Measurements from ENCODE around the gene PDE6C.

DNA sequence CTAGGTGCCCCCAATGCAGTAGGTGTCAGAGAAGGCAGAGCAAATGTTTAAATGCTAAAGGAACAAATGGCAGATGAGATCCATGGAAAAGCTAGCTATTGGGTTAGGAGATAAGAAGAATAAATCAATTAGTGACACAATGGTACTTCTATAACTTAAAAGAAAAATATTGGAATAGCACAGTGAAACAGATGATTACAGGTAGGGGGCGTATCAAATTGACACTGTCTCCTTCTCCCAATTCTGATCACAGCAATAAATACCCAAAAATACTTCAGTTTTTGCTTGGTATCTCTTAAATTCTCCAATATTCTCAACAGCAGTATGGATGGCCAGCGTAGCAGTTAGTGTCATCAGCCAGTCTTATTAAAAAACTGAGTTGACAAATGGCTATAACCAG is 84.9 kb downstream of the PDE6C start:
- TF ChIP-seq, protein P1, sequence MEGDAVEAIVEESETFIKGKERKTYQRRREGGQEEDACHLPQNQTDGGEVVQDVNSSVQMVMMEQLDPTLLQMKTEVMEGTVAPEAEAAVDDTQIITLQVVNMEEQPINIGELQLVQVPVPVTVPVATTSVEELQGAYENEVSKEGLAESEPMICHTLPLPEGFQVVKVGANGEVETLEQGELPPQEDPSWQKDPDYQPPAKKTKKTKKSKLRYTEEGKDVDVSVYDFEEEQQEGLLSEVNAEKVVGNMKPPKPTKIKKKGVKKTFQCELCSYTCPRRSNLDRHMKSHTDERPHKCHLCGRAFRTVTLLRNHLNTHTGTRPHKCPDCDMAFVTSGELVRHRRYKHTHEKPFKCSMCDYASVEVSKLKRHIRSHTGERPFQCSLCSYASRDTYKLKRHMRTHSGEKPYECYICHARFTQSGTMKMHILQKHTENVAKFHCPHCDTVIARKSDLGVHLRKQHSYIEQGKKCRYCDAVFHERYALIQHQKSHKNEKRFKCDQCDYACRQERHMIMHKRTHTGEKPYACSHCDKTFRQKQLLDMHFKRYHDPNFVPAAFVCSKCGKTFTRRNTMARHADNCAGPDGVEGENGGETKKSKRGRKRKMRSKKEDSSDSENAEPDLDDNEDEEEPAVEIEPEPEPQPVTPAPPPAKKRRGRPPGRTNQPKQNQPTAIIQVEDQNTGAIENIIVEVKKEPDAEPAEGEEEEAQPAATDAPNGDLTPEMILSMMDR (IDR thresholded peaks at IDR 0.05), result no peak
- TF ChIP-seq POLR2A (IDR thresholded peaks at IDR 0.05), result no peak
